Hepatocyte (in vitro differentiated cells): Measurements from ENCODE around the gene TRPV2.

Source experiments
- EZH2phosphoT487 ChIP-seq: fragments of 200-600 bp; sonication (generic); IDR thresholded peaks from one replicate; pipeline ENCODE4 v1.6.1; 2018; ENCODE audit warnings: antibody characterized with exemption, mild to moderate bottlenecking, low read depth, moderate library complexity; ENCODE audit not compliant: unreplicated experiment, severe bottlenecking
- TF ChIP-seq, protein P1 (sequence below): fragments of 200-600 bp; sonication (generic); IDR thresholded peaks from 2 replicates; pipeline ENCODE4 v1.5.1; 2016; ENCODE audit warnings: antibody characterized with exemption, mild to moderate bottlenecking; ENCODE audit not compliant: poor library complexity

DNA sequence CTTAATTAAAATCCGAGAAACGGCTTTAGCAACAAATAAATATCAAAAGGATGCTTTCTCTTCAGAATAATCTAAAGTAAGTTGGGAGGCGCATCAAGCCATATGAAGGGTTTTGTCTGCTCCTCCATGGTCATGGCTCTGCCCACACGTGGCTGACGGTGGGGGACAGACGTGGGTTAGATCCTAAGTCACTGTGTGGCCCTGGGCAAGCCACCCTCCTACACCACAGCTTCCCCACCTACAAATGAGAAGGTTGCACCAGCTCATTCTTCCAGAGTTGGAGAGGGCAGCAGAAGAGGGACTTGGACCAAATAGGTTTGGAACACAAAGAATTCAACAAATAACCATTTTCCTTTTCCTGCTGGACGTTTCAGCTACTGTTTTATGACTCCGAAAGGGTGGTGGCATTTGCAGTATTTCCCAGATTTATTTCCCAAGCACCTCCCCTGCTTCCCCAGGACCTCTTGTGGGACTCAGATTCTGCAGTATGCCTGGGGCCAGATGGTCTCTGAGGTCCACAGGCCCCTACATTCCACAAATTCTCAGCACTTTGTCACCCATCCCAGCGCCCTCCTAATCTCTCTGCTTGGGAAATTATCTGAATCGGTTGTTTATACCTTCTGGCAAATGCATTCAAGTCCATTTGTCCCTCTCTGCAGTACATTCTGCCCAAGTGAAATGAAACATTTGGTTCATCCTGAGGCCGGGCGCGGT lies 58.8 kb downstream of the TRPV2 start:
- TF ChIP-seq, protein P1, sequence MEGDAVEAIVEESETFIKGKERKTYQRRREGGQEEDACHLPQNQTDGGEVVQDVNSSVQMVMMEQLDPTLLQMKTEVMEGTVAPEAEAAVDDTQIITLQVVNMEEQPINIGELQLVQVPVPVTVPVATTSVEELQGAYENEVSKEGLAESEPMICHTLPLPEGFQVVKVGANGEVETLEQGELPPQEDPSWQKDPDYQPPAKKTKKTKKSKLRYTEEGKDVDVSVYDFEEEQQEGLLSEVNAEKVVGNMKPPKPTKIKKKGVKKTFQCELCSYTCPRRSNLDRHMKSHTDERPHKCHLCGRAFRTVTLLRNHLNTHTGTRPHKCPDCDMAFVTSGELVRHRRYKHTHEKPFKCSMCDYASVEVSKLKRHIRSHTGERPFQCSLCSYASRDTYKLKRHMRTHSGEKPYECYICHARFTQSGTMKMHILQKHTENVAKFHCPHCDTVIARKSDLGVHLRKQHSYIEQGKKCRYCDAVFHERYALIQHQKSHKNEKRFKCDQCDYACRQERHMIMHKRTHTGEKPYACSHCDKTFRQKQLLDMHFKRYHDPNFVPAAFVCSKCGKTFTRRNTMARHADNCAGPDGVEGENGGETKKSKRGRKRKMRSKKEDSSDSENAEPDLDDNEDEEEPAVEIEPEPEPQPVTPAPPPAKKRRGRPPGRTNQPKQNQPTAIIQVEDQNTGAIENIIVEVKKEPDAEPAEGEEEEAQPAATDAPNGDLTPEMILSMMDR, result no peak
- no peak for TF ChIP-seq EZH2phosphoT487
